ENCODE measurements around the gene MYOCOS.
"Not testable (repeated sequence)": the region's sequence is repeated elsewhere in the genome, so short reads cannot be mapped to it uniquely, and the experiment has no call there.

DNA sequence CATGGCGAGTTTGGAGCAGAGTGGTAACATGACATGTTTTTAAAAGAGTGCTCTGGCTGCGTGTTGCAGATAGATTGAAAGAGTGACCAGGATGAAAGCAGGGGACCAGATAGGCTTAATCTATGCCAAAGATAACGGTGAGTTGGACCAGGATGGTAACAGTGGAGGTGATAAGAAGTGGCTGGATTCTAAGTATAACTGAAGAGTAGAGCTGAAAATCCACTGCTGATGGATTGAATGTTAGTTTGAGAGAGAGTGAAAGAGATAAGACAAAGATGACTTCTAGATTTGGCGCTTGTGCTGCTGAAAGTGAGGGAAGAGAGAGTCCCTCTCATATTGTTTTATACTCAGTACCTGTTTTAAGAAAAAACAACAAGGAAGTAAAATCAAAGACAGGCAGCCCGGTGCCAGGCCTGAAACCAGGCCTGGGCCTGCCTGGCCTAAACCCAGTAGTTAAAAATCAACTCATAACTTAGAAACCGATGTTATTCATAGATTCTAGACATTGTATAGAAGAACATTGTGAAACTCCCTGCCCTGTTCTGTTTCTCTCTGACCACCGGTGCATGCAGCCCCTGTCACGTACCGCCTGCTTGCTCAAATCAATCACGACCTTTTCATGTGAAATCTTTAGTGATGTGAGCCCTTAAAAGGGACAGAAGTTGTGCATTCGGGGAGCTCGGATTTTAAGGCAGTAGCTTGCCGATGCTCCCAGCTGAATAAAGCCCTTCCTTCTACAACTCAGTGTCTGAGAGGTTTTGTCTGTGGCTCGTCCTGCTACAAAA lies 6.7 kb upstream of the MYOCOS start:
- TF ChIP-seq TAF7 (tag; IDR thresholded peaks at IDR 0.05); ADNP (tag; IDR thresholded peaks at IDR 0.05); SMARCC2 (IDR thresholded peaks at IDR 0.05; ENCODE audit: low read depth): not testable (repeated sequence)
- TF ChIP-seq, protein P1, sequence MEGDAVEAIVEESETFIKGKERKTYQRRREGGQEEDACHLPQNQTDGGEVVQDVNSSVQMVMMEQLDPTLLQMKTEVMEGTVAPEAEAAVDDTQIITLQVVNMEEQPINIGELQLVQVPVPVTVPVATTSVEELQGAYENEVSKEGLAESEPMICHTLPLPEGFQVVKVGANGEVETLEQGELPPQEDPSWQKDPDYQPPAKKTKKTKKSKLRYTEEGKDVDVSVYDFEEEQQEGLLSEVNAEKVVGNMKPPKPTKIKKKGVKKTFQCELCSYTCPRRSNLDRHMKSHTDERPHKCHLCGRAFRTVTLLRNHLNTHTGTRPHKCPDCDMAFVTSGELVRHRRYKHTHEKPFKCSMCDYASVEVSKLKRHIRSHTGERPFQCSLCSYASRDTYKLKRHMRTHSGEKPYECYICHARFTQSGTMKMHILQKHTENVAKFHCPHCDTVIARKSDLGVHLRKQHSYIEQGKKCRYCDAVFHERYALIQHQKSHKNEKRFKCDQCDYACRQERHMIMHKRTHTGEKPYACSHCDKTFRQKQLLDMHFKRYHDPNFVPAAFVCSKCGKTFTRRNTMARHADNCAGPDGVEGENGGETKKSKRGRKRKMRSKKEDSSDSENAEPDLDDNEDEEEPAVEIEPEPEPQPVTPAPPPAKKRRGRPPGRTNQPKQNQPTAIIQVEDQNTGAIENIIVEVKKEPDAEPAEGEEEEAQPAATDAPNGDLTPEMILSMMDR (IDR thresholded peaks at IDR 0.05 in 2 of 3, conservative IDR thresholded peaks at IDR 0.05 in 1 of 3; ENCODE audit: insufficient read depth in 2 of 3, low read depth in 1 of 3, low read length in 3 of 3): not testable (repeated sequence)
- TF ChIP-seq, protein P2, sequence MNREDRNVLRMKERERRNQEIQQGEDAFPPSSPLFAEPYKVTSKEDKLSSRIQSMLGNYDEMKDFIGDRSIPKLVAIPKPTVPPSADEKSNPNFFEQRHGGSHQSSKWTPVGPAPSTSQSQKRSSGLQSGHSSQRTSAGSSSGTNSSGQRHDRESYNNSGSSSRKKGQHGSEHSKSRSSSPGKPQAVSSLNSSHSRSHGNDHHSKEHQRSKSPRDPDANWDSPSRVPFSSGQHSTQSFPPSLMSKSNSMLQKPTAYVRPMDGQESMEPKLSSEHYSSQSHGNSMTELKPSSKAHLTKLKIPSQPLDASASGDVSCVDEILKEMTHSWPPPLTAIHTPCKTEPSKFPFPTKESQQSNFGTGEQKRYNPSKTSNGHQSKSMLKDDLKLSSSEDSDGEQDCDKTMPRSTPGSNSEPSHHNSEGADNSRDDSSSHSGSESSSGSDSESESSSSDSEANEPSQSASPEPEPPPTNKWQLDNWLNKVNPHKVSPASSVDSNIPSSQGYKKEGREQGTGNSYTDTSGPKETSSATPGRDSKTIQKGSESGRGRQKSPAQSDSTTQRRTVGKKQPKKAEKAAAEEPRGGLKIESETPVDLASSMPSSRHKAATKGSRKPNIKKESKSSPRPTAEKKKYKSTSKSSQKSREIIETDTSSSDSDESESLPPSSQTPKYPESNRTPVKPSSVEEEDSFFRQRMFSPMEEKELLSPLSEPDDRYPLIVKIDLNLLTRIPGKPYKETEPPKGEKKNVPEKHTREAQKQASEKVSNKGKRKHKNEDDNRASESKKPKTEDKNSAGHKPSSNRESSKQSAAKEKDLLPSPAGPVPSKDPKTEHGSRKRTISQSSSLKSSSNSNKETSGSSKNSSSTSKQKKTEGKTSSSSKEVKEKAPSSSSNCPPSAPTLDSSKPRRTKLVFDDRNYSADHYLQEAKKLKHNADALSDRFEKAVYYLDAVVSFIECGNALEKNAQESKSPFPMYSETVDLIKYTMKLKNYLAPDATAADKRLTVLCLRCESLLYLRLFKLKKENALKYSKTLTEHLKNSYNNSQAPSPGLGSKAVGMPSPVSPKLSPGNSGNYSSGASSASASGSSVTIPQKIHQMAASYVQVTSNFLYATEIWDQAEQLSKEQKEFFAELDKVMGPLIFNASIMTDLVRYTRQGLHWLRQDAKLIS (CRISPR knock-in tag; IDR thresholded peaks at IDR 0.05): not testable (repeated sequence)
- TF ChIP-seq, protein P3, sequence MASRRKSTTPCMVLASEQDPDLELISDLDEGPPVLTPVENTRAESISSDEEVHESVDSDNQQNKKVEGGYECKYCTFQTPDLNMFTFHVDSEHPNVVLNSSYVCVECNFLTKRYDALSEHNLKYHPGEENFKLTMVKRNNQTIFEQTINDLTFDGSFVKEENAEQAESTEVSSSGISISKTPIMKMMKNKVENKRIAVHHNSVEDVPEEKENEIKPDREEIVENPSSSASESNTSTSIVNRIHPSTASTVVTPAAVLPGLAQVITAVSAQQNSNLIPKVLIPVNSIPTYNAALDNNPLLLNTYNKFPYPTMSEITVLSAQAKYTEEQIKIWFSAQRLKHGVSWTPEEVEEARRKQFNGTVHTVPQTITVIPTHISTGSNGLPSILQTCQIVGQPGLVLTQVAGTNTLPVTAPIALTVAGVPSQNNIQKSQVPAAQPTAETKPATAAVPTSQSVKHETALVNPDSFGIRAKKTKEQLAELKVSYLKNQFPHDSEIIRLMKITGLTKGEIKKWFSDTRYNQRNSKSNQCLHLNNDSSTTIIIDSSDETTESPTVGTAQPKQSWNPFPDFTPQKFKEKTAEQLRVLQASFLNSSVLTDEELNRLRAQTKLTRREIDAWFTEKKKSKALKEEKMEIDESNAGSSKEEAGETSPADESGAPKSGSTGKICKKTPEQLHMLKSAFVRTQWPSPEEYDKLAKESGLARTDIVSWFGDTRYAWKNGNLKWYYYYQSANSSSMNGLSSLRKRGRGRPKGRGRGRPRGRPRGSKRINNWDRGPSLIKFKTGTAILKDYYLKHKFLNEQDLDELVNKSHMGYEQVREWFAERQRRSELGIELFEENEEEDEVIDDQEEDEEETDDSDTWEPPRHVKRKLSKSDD (conservative IDR thresholded peaks at IDR 0.05; ENCODE audit: low read length): not testable (repeated sequence)
- TF ChIP-seq, protein P4, sequence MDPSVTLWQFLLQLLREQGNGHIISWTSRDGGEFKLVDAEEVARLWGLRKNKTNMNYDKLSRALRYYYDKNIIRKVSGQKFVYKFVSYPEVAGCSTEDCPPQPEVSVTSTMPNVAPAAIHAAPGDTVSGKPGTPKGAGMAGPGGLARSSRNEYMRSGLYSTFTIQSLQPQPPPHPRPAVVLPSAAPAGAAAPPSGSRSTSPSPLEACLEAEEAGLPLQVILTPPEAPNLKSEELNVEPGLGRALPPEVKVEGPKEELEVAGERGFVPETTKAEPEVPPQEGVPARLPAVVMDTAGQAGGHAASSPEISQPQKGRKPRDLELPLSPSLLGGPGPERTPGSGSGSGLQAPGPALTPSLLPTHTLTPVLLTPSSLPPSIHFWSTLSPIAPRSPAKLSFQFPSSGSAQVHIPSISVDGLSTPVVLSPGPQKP (CRISPR knock-in tag; IDR thresholded peaks at IDR 0.05): not testable (repeated sequence)
